Stimulated activated CD8-positive, alpha-beta memory T cell treated with anti-CD3 and anti-CD28 coated beads, Interleukin-2, amount 100 ng/mL, for 1 hour (primary cell): ENCODE data around the gene AJM1.

Source experiments
- DNase-seq, 2 donors: peaks; one replicate each; pipeline ENCODE4 v3.0.0-alpha.2; 2020; ENCODE audit warnings: low read depth in 2 of 2

Gene AJM1

GRCh38 chr9:136845465-136846260 is 3.4 kb downstream of the AJM1 start:
- no peak for DNase-seq

- no peak for DNase-seq
These were observed 4.3 kb downstream of the AJM1 start for GRCh38 chr9:136846376-136847087.

DNA sequence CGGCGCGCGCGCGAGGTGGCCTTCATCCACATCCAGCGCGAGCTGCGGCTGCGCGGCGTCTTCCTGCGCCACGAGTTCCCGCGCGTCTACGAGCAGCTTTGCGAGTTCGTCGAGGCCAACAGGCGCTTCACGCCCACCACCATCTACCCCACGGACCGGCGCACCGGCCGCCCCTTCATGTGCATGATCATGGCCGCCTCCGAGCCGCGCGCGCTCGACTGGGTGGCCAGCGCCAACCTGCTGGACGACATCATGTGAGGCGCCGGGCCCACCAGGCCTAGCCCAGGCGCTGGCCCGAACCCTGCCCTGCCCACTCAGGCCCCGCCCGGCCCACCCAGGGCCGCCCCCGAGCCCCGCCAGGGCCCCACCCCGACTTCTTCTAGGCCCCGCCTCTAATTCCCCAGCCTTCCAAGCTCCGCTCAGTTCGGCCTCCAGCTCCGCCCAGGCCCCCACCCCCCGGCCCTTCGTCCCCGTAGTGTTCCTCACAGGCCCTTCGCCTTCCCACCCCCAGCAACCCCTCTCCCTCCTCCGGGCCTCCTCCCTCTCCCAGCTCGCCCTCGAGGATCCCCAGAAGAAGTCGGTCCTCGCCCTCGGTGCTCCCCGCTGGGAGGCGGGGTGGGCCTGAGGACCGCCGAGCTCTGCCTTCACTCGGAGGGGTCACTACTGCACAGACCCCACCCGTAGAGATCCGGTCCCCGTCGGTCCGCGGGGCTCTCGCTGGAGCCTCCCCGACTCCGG is 5.0 kb downstream of the AJM1 start:
- DNase-seq = no peak

- peak; percentile 40 to 42 for DNase-seq
These were observed 5.6 kb downstream of the AJM1 start for GRCh38 chr9:136847826-136848392.

- DNase-seq = no peak
These were observed 6.2 kb downstream of the AJM1 start for GRCh38 chr9:136848393-136849037.

- DNase-seq = peak; percentile 84 to 94
These were observed 7.0 kb downstream of the AJM1 start, which contains the start of gene PHPT1 for GRCh38 chr9:136849038-136849959. PHPT1 (plus strand) TSS chr9:136849409; CDS start chr9:136849431, 22 bp downstream.

DNA sequence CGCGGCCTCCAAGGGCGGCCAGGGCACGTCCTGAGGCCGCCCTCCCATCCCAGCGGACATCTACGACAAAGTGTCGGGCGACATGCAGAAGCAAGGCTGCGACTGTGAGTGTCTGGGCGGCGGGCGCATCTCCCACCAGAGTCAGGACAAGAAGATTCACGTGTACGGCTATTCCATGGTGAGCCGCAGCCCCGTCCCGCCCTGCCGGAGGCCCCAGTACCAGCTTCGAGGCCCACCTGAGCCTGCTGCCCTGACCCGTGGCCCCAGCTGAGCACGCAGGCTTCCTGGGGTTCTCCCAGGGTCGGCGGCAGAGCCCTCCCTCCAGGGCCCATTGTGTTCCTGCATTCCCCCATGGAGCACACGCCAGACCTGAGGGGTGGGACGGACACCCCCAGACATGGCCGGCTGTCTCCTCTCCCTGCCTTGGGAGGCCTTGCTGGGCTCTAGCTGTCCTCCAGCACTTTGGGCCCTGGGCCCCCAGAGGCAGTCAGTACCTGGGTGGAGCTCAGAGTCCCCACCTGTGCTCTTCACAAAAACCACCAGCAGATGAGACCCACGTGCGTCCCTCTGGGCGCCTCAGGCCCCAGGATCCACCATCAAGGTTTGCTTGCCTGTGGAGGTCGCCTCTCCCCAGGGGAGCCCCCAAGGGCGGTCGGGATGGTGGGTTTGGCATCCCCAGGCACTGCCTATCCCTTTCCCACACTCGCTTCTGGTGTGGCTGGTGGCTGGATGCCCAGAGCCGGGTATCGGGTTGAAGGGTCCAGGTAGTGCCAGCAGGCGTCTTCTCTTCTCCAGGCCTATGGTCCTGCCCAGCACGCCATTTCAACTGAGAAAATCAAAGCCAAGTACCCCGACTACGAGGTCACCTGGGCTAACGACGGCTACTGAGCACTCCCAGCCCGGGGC is 7.9 kb downstream of the AJM1 start:
- DNase-seq = no peak

- DNase-seq = no peak
These were observed 8.8 kb downstream of the AJM1 start for GRCh38 chr9:136850866-136851775.

DNA sequence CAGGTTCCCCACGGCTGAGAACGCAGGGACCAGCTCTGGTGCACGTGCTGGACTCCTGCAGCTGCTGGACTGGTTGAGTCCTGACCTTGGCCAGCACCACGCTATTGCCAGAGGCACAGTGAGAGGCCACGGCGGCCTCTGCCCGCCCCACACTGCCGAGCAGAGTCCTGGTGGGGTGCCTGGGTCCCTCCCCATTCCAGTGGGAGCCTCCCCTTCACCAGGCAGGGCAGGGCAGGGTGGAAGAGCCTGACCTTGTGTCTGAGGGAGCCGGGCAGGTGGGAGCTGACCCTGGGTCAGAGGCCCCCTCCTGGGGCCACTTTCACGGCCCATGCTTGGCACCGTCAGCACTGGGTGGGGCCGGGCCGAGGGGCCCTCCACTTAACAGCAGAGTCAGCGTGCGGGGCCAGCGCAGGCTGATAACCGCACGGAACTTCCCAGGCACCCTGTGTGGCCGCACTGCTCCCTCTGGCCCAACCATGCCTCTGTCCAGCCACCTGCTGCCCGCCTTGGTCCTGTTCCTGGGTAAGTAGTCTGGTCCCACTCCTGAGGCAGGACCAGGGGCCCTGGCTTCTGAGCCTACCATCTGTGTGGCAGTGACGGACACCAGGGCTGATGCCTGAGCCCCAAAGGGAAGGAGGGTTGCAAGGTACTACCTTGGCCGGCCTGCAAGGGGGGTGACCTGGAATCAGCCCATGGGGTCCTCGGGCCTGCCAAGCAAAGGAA is 9.8 kb downstream of the AJM1 start, which contains the start of gene MAMDC4:
Gene MAMDC4 (plus strand): TSS at position 406 of the 723 bp plus-strand sequence. CDS start 71 bp downstream, at position 477.
- no peak for DNase-seq

DNA sequence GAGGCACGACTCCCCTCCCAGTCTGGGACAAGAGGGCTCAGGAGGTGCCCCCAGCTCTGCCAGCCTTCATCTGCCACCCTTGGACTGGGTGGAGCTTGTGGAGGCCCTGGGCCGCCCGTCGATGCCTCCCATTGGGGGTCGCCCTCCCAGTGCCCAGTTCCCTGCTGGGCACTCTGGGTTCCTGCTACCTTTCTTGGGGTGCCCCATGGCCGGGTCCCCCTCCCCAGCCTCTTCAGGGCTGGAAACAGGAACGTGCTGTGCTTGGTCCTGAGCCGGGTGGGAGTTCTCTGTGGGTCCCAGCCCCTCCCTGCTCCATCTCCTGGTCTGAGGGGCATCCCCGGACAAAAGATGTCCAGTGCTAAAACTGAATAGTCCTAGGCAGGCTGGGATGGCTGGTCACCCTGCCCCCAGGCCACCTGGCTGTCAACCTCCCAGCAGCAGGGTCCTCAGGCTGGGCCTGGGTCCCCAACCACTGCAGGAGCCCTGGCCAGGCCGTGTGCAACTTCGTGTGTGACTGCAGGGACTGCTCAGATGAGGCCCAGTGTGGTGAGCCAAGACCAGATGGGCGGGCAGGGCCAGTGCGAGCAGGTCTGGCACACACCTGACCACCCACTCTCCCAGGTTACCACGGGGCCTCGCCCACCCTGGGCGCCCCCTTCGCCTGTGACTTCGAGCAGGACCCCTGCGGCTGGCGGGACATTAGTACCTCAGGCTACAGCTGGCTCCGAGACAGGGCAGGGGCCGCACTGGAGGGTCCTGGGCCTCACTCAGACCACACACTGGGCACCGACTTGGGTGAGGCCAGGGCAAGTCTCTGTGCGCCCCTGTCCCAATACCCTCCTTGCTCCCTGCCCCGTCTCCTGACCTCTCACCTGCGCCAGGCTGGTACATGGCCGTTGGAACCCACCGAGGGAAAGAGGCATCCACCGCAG is 10.7 kb downstream of the AJM1 start:
- no peak for DNase-seq

- no peak for DNase-seq
These were observed 11.4 kb downstream of the AJM1 start for GRCh38 chr9:136853596-136854112.

DNA sequence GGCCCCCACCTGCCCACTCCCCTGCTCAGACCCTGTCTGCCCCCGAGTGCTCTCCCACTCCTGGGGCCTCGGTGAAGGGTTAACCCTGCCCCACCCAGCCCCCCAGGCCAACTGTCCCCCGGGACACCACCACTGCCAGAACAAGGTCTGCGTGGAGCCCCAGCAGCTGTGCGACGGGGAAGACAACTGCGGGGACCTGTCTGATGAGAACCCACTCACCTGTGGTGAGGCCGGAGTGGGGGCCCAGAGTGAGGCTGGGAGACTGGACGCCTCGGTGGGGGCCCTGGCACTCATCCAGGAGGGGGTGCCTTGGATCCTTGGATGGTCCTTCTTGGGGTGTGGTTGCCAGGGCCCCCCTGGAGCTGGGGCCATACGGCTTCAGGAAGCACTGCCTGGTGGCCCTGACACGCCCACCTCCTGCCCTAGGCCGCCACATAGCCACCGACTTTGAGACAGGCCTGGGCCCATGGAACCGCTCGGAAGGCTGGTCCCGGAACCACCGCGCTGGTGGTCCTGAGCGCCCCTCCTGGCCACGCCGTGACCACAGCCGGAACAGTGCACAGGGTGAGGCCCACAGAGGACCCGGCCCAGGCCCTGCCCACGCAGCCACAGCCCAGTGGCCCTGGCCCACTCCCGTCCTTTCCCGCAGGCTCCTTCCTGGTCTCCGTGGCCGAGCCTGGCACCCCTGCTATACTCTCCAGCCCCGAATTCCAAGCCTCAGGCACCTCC is 12.0 kb downstream of the AJM1 start:
- no peak for DNase-seq

- no peak for DNase-seq
These were observed 12.7 kb downstream of the AJM1 start for GRCh38 chr9:136854842-136855460.

DNA sequence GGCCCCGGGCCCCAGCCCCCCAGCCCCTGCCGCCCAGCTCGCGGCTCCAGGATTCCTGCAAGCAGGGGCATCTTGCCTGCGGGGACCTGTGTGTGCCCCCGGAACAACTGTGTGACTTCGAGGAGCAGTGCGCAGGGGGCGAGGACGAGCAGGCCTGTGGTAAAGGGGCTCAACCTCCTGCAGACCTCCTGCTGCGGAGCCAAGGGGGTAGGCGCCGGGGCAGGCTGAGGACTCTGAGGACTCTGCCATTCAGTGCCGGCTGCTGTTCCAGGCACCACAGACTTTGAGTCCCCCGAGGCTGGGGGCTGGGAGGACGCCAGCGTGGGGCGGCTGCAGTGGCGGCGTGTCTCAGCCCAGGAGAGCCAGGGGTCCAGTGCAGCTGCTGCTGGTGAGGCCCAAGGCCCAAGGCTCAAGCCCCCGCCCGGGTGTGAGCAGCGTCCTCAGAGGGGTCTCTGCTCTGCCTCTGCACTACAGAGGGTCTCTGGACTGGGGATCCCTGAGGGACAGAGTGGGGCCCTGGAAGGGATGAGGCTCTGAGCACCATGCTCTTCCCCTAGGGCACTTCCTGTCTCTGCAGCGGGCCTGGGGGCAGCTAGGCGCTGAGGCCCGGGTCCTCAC is 13.3 kb downstream of the AJM1 start:
- DNase-seq = no peak

GRCh38 chr9:136856079-136856476 is 13.8 kb downstream of the AJM1 start:
- DNase-seq = no peak
